ENCODE measurements around the gene TNIK. TPM values are rescaled to one million over a fixed set of nuclear protein-coding genes. Genes with fewer than 3 reads are reported as not detected.
A peak's percentile ranks its signal among the peaks of the same experiment; 100 is the strongest.

TNIK gene
- total and polyA plus RNA-seq, 2 of the 13 experiments (the other 11 are each of a cell fraction or from before 2014, with no cell fraction given) = 0.15 to 0.22 TPM

GRCh38 chr3:171460725-171461524 is 720 bp upstream of the TNIK start (continued):
- 0 out of 2 replicates have a peak, but pooled peaks have one; percentile 10 for TF ChIP-seq ZFP91 (CRISPR knock-in tag; IDR thresholded peaks at IDR 0.05; ENCODE audit: borderline replicate concordance)
- TF ChIP-seq MYC (CRISPR knock-in tag; IDR thresholded peaks at IDR 0.05; ENCODE audit: borderline replicate concordance) = 0 out of 2 replicates have a peak, but pooled peaks have one; percentile 22
- no peak for TF ChIP-seq AKNA (CRISPR knock-in tag; IDR thresholded peaks at IDR 0.05; ENCODE audit: borderline replicate concordance)
- no peak for TF ChIP-seq ZNF24 (IDR thresholded peaks at IDR 0.05)
- no peak for TF ChIP-seq PLSCR1 (CRISPR knock-in tag; IDR thresholded peaks at IDR 0.05; ENCODE audit: borderline replicate concordance)
- no peak for TF ChIP-seq ZC3H13 (CRISPR knock-in tag; IDR thresholded peaks at IDR 0.05)
- no peak for TF ChIP-seq HIC2 (CRISPR knock-in tag; IDR thresholded peaks at IDR 0.05; ENCODE audit: low read depth)
- TF ChIP-seq BORCS8-MEF2B (CRISPR knock-in tag; IDR thresholded peaks at IDR 0.05) = no peak
- TF ChIP-seq ZNF557 (CRISPR knock-in tag; IDR thresholded peaks at IDR 0.05) = no peak
- no peak for TF ChIP-seq ZNF616 (CRISPR knock-in tag; IDR thresholded peaks at IDR 0.05; ENCODE audit: low read depth)
- TF ChIP-seq CTCF (CRISPR knock-in tag; IDR thresholded peaks at IDR 0.05) = peak; percentile 32

Data from HepG2 (cell line).